8988T (cell line): ENCODE data around the gene PI4KA.
"Not testable (repeated sequence)": the region's sequence is repeated elsewhere in the genome, so short reads cannot be mapped to it uniquely, and the experiment has no call there.

Experiments used
- DNase-seq: peaks from one replicate; pipeline ENCODE4 v3.0.0; 2011

The PI4KA gene

DNA sequence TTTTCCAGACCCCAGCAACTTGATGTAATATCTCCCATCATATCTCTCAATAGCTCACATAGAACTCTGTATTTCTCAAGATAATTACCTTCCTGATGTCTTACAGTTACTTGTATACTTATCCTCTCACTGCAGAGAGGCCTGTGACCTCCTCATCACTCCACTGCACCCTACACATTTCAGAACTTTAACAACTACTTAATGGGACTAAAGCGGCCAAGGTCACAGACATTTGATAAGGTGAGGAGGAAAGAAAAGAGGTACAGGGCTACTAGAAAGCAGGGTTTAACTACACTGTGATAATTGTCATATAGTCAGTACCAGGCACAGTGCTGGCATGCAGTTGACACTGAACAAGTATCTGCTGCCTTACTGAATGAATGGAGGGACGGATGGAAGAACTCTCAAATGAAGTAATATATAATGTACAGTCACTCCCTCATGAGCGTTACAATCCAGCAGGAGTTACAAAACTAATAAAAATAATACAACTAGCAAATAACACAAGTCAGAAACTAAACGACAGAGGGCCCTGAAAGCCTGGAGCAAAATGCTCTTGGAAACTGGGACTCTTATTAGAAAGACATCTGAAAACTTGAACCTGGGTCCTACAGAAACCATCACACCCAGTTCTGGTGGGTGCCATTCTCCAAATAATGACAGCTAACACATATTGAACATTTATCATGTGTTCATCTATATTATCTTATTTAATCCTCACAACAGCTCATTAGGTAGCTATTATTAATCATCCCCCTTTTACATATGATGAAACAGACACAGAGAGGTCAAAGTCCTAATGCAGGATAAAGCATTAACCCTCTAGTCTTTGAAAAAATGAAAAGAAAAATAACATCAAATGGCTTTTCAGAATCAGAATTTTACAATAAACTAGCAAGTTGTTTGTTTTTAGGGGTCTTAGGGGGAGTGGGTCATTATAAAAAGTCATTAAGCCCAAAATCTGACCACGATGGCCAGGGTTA, 14.3 kb downstream of the PI4KA start:
- no peak for DNase-seq

DNA sequence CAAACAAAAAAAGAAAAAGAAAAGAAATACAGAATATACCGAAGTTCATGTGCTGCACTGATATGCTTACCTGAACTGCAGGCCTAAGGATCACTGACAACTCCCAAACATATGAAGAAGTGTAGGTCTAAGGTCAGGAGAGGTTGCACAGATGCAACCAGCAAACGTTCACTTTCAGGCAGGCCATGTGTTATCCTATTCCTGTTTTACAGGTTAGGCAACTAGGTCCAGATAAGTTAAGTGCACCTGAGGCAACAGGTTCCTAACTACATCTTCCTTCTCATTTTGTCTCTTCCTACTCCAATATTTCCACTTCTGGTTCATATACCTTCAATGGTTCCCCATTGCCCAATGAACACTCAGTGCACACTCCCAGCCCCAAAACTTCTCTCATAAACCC, 15.1 kb downstream of the PI4KA start:
- no peak for DNase-seq

DNA sequence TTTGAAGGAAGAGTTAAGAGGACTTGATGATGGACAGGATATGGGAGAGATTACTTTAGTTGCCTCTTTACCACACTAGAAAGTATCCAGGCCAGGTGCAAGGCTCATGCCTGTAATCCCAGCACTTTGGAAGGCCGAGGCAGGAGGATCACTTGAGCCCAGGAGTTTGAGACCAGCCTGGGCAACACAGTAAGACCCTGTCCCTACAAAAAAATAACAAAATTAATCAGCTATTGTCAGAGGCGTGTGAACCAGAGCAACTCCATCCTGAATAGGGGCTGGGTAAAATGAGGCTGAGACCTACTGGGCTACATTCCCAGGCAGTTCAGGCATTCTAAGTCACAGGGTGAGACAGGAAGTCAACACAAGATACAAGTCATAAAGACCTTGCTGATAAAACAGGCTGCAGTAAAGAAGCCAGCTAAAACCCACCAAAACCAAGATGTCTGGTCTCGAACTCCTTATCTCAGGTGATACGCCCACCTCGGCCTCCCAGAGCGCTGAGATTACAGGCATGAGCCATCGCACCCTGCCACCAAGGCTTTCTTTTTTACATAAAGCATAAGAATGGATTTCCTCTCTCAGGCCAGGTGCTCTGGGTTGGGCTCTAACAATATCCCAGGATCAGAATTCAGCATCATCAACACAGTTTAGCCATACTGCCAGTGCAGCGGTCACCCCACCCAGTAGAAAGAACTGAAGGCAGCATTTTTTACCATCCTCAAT, 17.8 kb downstream of the PI4KA start:
- DNase-seq, result no peak

GRCh38 chr22:20839837-20840645, 18.6 kb downstream of the PI4KA start:
- no peak for DNase-seq

DNA sequence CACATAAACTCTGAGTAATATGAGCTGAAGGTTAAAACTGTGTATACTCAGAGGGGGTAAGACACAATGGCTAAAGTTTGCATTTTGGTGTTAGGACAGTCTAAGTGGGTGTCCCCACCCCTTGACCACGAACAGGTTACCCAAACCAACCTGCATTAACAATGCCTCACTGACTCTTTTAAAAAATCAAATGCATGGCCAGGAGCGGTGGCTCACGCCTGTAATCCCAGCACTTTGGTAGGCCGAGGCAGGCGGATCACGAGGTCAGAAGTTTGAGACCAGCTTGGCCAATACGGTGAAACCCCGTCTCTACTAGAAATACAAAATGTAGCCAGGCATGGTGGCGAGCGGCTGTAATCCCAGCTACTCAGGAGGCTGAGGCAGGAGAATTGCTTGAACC, 19.3 kb downstream of the PI4KA start:
- DNase-seq, result not testable (repeated sequence)

DNA sequence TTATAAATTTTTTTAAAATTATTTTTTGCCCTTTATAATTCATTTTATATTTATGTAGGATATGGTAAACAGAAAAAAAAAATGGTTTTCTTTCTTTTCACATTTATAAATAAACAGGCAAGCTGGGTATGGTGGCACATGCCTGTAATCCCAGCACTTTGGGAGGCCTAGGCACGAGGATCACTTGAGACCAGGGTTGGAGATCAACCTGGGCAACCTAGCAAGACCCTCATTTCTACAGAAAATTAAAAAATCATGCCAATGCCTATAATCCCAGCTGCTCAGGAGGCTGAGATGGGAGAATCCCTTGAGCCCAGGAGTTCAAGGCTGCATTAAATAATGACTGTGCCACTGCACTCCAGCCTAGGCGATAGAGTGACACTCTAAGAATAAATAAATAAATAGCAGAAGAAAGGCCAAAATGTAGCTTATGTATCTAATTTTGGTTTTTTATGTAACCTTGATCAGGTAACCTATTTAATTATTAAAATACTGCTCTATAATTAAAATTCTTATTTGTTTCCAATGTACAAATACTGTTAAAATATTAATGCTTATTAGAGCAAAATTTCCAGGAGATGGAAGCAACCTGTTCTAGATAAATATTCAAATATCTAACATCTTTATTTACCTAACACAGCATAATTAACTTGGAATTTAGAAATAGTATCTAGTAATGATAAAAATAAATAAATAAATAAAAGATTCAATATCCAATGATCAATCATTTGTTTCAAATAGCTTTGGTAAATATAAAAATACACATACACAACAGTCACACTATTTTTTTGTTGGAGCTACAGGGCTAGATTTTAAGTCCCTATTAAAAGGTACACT, 21.4 kb downstream of the PI4KA start:
- no peak for DNase-seq

GRCh38 chr22:20834725-20835124, 23.9 kb downstream of the PI4KA start:
- no peak for DNase-seq

DNA sequence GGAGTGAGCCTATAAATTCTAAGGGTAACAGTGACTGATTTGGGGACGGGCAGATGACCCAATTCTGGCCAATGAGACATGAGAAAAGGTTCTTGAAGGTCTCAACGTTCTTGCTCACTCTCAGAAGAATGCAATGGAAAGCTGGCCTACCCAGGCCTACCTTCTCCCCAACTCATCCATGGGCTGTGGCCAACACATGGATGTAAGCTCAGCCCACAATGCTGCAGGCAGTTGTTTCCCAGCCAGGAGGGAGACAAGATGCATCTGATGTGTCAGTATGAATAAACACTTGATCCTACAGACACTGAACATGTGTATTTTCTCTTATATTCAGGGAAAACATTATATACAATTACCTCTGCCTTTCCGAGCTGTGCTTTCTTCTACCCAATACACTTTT, 24.4 kb downstream of the PI4KA start:
- no peak for DNase-seq

GRCh38 chr22:20833225-20833665, 25.4 kb downstream of the PI4KA start:
- DNase-seq, result no peak

GRCh38 chr22:20829491-20830134, 29.0 kb downstream of the PI4KA start:
- DNase-seq, result no peak

DNA sequence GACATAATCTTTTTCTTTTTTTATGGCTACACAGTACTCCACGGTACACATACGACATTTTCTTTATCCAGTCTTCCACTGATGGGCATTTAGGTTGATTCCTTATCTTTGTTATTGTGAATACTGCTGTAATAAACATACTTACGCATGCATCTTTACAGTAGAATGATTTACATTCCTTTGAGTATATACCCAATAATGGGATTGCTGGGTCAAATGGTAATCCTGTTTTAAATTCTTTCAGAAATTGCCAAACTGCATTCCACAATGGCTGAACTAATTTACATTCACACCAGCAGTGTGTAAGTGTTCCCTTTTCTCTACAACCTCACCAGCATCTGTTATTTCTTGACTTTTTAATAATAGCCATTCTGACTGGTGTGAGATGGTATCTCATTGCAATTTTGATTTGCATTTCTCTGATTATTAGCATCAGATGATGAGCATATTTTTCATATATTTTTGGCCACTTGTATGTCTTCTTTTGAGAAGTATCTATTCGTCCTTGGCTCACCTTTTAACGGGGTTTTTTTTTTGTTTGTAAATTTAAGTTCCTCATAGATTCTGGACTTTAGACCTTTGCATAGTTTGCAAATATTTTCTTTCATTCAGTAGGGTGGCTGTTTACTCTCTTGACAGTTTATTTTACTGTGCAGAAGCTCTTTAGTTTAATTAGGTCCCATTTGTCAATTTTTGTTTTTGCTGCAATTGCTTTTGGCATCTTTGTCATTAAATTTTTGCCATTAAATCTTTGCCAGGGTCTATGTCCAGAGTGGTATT, 32.0 kb downstream of the PI4KA start:
- DNase-seq, result not testable (repeated sequence)

- DNase-seq, result no peak
Observed at GRCh38 chr22:20825624-20826023, 33.0 kb downstream of the PI4KA start.

DNA sequence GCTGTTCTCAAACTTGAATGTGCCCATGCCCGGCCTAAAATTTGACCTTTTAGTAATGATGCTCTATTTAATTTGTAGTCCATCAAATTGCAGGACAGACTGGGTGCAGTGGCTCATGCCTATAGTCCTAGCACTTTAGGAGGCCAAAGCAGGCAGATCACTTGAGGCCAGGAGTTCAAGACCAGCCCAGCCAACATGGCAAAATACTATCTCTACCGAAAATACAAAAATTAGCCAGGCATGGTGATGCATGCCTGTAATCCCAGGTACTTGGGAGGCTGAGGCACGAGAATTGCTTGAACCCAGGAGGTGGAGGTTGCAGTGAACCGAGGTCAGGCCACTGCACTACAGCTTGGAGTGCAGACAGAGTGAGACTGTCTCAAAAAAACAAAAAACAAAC, 33.4 kb downstream of the PI4KA start:
- DNase-seq, result not testable (repeated sequence)

GRCh38 chr22:20823264-20823663, 35.3 kb downstream of the PI4KA start:
- DNase-seq, result no peak

DNA sequence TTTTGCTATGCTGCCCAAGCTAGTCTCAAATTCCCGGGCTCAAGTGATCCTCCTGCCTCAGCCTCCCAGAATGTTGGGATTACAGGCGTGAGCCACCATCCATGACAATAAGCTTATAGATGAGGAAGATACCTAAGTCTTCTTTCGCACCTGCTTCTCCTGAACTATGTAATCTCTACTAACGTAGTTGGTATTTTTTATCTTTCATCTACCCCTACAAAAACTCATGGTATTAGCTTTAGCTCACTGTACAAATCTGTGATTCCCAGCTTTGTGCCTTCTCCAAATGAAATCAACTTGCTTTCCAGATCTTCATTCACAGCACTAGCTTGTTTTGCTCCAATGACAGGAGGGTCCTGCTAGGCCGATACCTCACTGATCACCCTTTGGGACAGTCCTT, 36.4 kb downstream of the PI4KA start:
- no peak for DNase-seq

DNA sequence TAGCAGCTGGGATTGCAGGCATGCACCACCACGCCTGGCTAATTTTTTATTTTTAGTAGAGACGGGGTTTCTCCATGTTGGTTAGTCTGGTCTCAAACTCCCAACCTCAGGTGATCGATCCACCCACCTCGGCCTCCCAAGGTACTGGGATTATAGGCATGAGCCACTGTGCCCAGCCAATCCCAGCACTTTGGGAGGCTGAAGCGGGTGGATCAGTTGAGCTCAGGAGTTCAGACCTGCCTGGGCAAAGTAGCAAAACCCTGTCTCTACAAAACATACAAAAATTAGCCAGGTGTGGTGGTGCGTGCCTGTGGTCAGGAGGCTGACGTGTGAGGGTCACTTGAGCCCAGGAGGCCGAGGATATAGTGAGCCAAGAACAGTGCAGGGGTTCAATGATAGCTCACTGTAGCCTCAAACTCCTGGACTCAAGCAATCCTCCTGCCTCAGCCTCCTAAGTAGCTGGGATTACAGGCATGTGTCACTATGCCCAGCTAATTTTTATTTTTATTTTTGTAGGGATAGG, 36.8 kb downstream of the PI4KA start:
- DNase-seq, result not testable (repeated sequence)

DNA sequence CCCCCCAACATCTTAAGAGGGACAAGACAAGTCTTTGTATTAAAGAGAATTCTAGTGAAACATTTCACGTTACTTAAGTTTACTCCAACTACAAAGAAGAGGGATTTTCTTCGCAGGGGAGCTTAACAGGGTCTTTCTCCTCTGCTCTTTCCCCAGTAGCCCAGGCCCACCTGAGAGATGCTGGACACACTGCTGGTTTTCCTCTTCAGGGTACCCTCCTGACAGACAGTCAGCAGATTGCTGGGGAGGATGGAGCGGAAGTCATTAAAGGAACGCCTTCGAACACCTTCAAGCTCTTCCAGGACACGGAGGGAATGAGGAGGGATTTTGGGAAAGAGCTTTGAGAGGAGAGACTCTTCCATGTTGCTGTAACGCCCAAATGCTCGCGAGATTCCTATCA, 39.1 kb downstream of the PI4KA start:
- no peak for DNase-seq

DNA sequence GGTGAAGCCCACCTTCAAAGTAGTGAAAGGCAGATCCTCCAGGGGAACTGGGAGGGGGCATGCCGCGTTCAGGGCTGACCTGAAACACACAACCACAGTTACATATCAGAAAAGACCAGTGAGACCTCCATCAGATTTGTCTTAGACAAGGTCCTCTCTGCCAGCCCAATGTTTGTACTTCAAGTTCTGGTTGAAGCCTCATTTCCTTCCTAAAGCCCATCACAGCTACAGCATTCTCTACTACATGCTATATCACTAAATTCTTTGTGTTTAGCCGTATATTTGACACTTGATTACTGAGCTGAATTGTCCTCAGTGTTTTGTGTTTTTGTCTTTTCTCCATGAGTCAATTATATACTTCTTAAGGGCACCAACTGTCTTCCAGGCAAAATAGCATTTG, 40.1 kb downstream of the PI4KA start:
- no peak for DNase-seq

DNA sequence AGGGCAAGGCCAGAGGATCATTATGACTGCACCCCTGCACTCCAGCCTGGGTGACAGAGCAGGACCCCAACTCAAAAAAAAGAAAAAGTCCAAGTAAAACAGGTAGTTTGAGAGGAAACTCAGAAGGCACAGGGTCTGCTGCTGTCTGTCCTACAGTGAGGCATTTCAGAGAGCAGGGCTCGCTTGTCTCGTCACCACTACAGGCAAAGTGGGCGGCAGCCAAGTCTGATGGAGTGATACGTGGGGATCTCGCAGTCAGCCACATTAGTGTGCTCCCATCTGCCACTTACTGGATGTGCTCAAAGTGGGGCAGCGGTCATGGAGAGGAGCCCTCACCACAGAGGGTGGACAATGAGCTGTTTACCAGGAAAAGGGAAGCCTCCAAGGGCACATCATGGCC, 42.1 kb downstream of the PI4KA start:
- no peak for DNase-seq

GRCh38 chr22:20815477-20816050, 43.0 kb downstream of the PI4KA start:
- DNase-seq, result no peak
